BJ (cell line): Measurements from ENCODE around the gene DOCK3. TPM values are rescaled to one million over a fixed set of nuclear protein-coding genes. Genes with fewer than 3 reads are reported as not detected.
"Not testable (repeated sequence)": the region's sequence is repeated elsewhere in the genome, so short reads cannot be mapped to it uniquely, and the experiment has no call there.

Source experiments
- CTCF ChIA-PET: fragments of 350-600 bp; formaldehyde crosslinking; extraction: SDS; loops from one replicate; lab custom pipeline; 2021; ENCODE audit warnings: antibody characterized with exemption, inconsistent platforms; lab: Yijun Ruan, JAX
- POLR2A ChIA-PET: fragments of 300-600 bp; sonication (Branson Sonifier 250); formaldehyde crosslinking; extraction: SDS; loops from one replicate; lab custom pipeline; 2021; ENCODE audit warnings: antibody characterized with exemption; lab: Charles Lee
- DNase-seq: peaks from one replicate; pipeline ENCODE4 v3.0.0-alpha.2; 2011; ENCODE audit warnings: low read depth
- H3K27me3 ChIP-seq: 2 replicates; pipeline ENCODE4 v1.6.0; 2011; ENCODE audit warnings: low read length; ENCODE audit not compliant: control insufficient read depth, insufficient read depth
- H3K36me3 ChIP-seq: 2 replicates; pipeline ENCODE4 v1.5.1; 2011; ENCODE audit warnings: low read length; ENCODE audit not compliant: control insufficient read depth, insufficient read depth
- H3K4me3 ChIP-seq: 2 replicates; pipeline ENCODE4 v1.5.1; 2011; ENCODE audit warnings: low read depth, mild to moderate bottlenecking, control low read depth, low read length
- polyA plus RNA-seq: library from polyadenylated mRNA; depleted of rRNA; stranded (reverse); fragments of >200 nt; gene quantifications from 2 replicates; pipeline ENCODE4 v1.2.3, GENCODE V29; 2011
- TF ChIP-seq, protein P1 (sequence below): IDR thresholded peaks from 2 replicates; pipeline ENCODE4 v1.5.1; 2011; ENCODE audit warnings: low read depth, mild to moderate bottlenecking, control low read depth, inconsistent platforms, low read length, moderate library complexity; ENCODE audit not compliant: insufficient read depth

DOCK3 gene
- polyA plus RNA-seq, 1 experiment, result 0.09 TPM

DNA sequence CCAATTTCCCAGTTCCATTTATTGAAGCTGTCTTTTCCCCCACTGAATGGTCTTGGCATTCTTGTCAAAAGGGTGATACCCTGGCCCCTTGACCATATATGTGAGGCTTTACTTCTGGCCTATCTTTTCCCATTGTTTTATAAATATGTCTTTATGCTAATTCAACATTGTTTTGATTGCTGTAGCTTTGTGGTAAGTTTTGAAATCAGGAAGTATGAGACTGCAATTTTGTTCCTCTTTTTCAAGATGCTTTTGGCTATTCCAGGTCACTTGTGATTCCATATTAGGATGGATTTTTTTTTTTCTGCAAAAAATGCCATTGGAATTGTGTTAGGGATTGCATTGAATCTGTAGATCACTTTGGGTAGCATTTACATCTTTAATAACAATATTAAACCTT lies 569.2 kb downstream of the DOCK3 start:
- DNase-seq, result no peak
- no peaks in the 10 kb centered on the region for H3K36me3 ChIP-seq
- TF ChIP-seq, protein P1, sequence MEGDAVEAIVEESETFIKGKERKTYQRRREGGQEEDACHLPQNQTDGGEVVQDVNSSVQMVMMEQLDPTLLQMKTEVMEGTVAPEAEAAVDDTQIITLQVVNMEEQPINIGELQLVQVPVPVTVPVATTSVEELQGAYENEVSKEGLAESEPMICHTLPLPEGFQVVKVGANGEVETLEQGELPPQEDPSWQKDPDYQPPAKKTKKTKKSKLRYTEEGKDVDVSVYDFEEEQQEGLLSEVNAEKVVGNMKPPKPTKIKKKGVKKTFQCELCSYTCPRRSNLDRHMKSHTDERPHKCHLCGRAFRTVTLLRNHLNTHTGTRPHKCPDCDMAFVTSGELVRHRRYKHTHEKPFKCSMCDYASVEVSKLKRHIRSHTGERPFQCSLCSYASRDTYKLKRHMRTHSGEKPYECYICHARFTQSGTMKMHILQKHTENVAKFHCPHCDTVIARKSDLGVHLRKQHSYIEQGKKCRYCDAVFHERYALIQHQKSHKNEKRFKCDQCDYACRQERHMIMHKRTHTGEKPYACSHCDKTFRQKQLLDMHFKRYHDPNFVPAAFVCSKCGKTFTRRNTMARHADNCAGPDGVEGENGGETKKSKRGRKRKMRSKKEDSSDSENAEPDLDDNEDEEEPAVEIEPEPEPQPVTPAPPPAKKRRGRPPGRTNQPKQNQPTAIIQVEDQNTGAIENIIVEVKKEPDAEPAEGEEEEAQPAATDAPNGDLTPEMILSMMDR, result no peak
- ChIA-PET CTCF (interaction anchor here (0.6 kb wide), 1 partner anchor 515 kb away, joined by 3 read pairs; no protein-coding TSS in a partner anchor), POLR2A (no interaction called here)
- H3K4me3 ChIP-seq, result no peak overlapping the region
- H3K27me3 ChIP-seq, result no peaks in the 10 kb centered on the region

DNA sequence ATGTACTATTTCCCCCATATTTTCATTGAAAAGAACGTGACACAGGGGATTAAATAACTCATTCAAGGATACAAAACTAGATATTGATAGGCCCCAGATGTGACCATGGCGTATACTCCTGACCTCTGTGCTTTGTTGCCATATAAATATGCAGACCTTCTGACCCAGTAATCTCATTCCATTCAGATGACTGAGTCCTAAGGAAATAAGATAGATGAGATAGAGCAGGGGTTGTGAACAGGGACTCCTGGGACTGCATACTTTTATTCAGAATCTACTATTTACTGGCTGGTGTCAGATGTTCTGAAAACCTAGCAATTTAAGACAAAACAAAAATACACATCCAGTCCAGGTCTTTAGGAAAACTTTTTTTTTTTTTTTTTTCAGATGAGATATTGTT lies 571.1 kb downstream of the DOCK3 start:
- H3K36me3 ChIP-seq, result no peaks in the 10 kb centered on the region
- peak; percentile 8 for DNase-seq
- ChIA-PET CTCF (no interaction called here), POLR2A (no interaction called here)
- H3K27me3 ChIP-seq, result no peaks in the 10 kb centered on the region
- TF ChIP-seq, protein P1, result no peak
- no peak overlapping the region for H3K4me3 ChIP-seq

DNA sequence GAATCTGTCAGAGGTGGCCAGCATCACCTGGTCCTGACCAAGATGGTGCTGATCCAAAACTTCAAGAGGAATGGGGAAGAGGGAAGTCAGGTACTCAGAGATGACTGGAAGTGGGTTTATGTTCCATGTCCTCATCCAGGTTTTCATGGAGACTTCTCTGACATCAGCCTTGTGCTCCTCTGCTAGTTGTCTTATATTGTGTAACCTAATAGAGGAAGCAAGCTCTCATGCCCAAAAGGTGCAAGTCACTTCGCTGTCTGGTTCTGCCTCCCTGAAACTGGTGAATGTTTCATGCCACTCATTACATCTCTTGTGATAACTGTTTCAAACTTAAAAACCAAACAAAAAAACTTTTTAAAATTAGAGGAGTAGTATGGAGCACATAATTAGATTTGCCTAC lies 583.1 kb downstream of the DOCK3 start:
- no peaks in the 10 kb centered on the region for H3K27me3 ChIP-seq
- H3K36me3 ChIP-seq, result no peaks in the 10 kb centered on the region
- POLR2A ChIA-PET, result no interaction called here
- CTCF ChIA-PET, result no interaction called here
- DNase-seq, result no peak
- H3K4me3 ChIP-seq, result no peak overlapping the region
- TF ChIP-seq, protein P1, result no peak

DNA sequence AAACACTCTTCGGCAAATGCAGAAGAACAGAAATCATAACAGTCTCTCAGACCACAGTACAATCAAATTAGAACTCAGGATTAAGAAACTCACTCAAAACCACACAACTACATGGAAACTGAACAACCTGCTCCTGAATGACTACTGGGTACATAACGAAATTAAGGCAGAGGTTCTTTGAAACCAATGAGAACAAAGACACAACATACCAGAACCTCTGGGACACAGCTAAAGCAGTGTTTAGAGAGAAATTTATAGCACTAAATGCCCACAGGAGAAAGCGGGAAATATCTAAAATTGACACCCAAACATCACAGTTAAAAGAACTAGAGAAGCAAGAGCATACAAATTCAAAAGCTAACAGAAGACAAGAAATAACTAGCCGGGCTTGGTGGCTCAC lies 589.4 kb downstream of the DOCK3 start:
- CTCF ChIA-PET, POLR2A ChIA-PET, DNase-seq, H3K4me3 ChIP-seq, H3K27me3 ChIP-seq, H3K36me3 ChIP-seq: not testable (repeated sequence)

DNA sequence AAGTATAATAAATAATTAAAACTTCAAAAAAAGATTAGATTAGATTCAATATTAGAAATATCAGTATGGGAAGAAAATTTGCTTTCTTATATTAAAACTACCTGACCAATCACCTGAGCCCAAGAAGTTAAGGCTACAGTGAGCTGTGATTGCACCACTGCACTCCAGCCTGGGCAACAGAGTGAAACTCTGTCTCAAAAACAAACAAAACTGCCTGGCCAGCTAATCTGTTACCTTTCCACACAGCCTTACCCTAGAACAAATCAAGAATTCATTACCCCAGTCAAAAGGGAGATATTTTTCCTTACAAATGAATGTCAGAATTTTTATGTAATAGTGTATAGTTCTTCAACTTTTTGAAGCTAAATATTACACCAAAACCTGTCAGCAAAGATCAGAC lies 593.4 kb downstream of the DOCK3 start:
- TF ChIP-seq, protein P1, result no peak
- POLR2A ChIA-PET, result no interaction called here
- Histone ChIP-seq H3K36me3 (no peaks in the 10 kb centered on the region), H3K4me3 (no peak overlapping the region), H3K27me3 (no peaks in the 10 kb centered on the region)
- no peak for DNase-seq
- CTCF ChIA-PET, result interaction anchor here (0.6 kb wide), 1 partner anchor 418 kb away, joined by 3 read pairs; no protein-coding TSS in a partner anchor

DNA sequence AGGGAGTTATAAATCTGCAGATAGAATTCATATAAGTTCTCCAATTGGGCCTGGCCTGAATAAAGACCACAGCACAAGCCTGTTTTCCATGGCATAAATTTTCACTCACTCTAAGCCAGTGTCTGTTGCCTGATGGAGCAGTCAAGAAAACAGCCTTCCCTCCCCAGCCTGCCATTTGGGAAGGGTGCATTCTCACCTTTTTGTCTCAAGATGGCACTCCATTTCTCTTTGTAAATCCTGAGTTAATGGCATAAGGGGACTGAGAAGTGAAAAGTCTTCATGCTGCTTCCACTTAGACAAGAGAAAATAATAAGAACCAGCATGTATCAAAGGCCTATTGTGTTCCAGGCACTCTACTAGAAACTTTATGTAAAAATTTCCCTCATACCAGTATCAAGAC lies 594.7 kb downstream of the DOCK3 start:
- ChIA-PET CTCF (interaction anchor here (1.1 to 1.3 kb wide), 2 partner anchors 103 to 114 kb away, joined by 3 to 10 read pairs; no protein-coding TSS in a partner anchor), POLR2A (no interaction called here)
- no peaks in the 10 kb centered on the region for H3K36me3 ChIP-seq
- DNase-seq, result no peak
- TF ChIP-seq, protein P1, result peak; percentile 25; the same call in 1 of the 2 replicates
- H3K27me3 ChIP-seq, result no peaks in the 10 kb centered on the region
- no peak overlapping the region for H3K4me3 ChIP-seq
